Measurements from ENCODE around the gene COL11A2. TPM values are rescaled to one million over a fixed set of nuclear protein-coding genes. Genes with fewer than 3 reads are reported as not detected.

COL11A2 gene
- total and polyA plus RNA-seq, 2 of the 13 experiments (the other 11 are each of a cell fraction or from before 2014, with no cell fraction given): 0.55 TPM

DNA sequence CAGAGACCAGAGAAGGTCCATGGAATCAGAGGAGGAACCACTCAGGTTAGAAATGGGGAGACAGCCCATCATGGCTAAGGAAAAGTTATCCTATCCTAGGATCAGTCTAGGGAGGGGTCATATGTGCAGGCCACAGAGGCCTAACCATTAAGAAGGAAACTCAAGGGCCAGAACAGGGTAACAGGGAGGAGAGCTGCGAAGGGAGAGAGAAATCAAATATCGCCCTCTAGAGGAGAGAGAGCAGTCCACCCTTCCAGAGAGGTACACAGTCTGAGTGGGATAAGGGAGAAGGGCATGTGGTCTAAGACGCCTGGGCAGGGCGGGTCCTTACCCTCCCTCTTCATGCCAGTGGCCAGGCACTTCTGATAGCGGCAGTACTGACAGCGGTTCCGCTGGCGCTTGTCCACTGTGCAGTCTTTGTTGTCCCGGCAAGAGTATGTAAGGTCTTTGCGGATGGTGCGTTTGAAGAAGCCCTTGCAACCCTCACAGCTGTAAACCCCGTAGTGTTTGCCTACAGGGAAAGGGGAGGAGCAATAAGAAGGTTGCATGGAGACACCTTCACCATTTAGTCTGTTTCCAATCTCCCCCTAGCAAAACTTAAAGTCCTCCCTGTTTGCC, 5.3 kb upstream of the COL11A2 start (continued):
- TF ChIP-seq ZFP91 (CRISPR knock-in tag; IDR thresholded peaks at IDR 0.05; ENCODE audit: borderline replicate concordance) (peak; percentile 0; the same call in 1 of the 2 replicates), THAP11 (CRISPR knock-in tag; IDR thresholded peaks at IDR 0.05) (peak; percentile 60), HNF4G (IDR thresholded peaks at IDR 0.05; ENCODE audit: borderline replicate concordance, low read depth, low read length) (no peak), HNF4G (CRISPR knock-in tag; IDR thresholded peaks at IDR 0.05; ENCODE audit: borderline replicate concordance, low read depth) (0 out of 2 replicates have a peak, but pooled peaks have one; percentile 25), SRSF1 (optimal IDR thresholded peaks at IDR 0.05; ENCODE audit: low read depth, low read length) (no peak), ZNF687 (CRISPR knock-in tag; IDR thresholded peaks at IDR 0.05) (peak; percentile 40), ZNF792 (CRISPR knock-in tag; IDR thresholded peaks at IDR 0.05) (no peak), MXD1 (CRISPR knock-in tag; IDR thresholded peaks at IDR 0.05) (no peak), ZNF737 (CRISPR knock-in tag; IDR thresholded peaks at IDR 0.05; ENCODE audit: borderline replicate concordance) (no peak), PAX8 (CRISPR knock-in tag; IDR thresholded peaks at IDR 0.05; ENCODE audit: borderline replicate concordance) (0 out of 2 replicates have a peak, but pooled peaks have one; percentile 30), ZNF549 (CRISPR knock-in tag; IDR thresholded peaks at IDR 0.05) (no peak), ZNF18 (CRISPR knock-in tag; IDR thresholded peaks at IDR 0.05; ENCODE audit: insufficient replicate concordance) (no peak), HNRNPLL (IDR thresholded peaks at IDR 0.05; ENCODE audit: low read depth, low read length, poor library complexity, severe bottlenecking) (peak; percentile 33), TRIM22 (IDR thresholded peaks at IDR 0.05) (no peak)
- TF ChIP-seq, protein P1, sequence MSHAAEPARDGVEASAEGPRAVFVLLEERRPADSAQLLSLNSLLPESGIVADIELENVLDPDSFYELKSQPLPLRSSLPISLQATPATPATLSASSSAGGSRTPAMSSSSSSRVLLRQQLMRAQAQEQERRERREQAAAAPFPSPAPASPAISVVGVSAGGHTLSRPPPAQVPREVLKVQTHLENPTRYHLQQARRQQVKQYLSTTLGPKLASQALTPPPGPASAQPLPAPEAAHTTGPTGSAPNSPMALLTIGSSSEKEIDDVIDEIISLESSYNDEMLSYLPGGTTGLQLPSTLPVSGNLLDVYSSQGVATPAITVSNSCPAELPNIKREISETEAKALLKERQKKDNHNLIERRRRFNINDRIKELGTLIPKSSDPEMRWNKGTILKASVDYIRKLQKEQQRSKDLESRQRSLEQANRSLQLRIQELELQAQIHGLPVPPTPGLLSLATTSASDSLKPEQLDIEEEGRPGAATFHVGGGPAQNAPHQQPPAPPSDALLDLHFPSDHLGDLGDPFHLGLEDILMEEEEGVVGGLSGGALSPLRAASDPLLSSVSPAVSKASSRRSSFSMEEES (CRISPR knock-in tag; IDR thresholded peaks at IDR 0.05): peak; percentile 25; the same call in 1 of the 2 replicates
